Mucosa of descending colon (tissue), 3 donors: ENCODE data around the gene PRKAR1B. TPM values are rescaled to one million over a fixed set of nuclear protein-coding genes. Genes with fewer than 3 reads are reported as not detected.
A peak's percentile ranks its signal among the peaks of the same experiment; 100 is the strongest.

ENCODE experiments used
- ATAC-seq: fragments of 200-7000 bp; cut with Tn5 transposase; one replicate; pipeline ENCODE4 v1.9.1; 2020; ENCODE audit warnings: mild to moderate bottlenecking, moderate library complexity
- DNase-seq, 3 donors: peaks; one replicate each; pipeline ENCODE4 v3.0.0-alpha.2; 2020
- H3K36me3 ChIP-seq: fragments of 200-600 bp; one replicate; pipeline ENCODE4 v1.8.0; 2021; ENCODE audit warnings: low read depth, mild to moderate bottlenecking
- H3K4me1 ChIP-seq: fragments of 200-600 bp; one replicate; pipeline ENCODE4 v1.8.0; 2021; ENCODE audit warnings: low read depth, mild to moderate bottlenecking
- H3K4me3 ChIP-seq: fragments of 200-600 bp; one replicate; pipeline ENCODE4 v1.8.0; 2021; ENCODE audit warnings: mild to moderate bottlenecking
- H3K9me3 ChIP-seq: fragments of 200-600 bp; one replicate; pipeline ENCODE4 v1.8.0; 2021; ENCODE audit warnings: mild to moderate bottlenecking
- intact Hi-C, 2 donors: fragments of 100-400 bp; cut with DNase I in 1 of 2; cut with micrococcal nuclease in 1 of 2; formaldehyde crosslinking; loops; one replicate each; pipeline versions ENCODE4 v1.11.0 to v1.11.1; 2022; cut with DNase I, micrococcal nuclease
- total RNA-seq, 3 donors: library from RNA; stranded (reverse); fragmentation: NEBNext Ultra II Directional in 2 of 3; extraction: Animal tissue kit (Norgen Biotek cat#: 25700) in 2 of 3; gene quantifications; one replicate each; pipeline versions ENCODE4 v1.2.1 to v1.2.4, GENCODE V29; 2021 to 2023
- TF ChIP-seq, protein P1 (sequence below): fragments of 200-600 bp; IDR thresholded peaks from one replicate; pipeline ENCODE4 v1.8.0; 2022; ENCODE audit warnings: antibody characterized with exemption, mild to moderate bottlenecking
- donor health status: DM: no; HTN: no; CAD: no; lungs with moderate emphysema.
- donor health status: DM: no; HTN: no; CAD: no.
- donor health status: DM: no; HTN: yes; CAD: no.

The PRKAR1B gene
- total RNA-seq, 3 donors from 2014 or later: 10.1 to 24.5 (median 24.4) TPM

GRCh38 chr7:516216-516605 is 210.9 kb downstream of the PRKAR1B start:
- ATAC-seq: no peak
- Histone ChIP-seq H3K4me1 (peaks cover 41% of the 10 kb centered on the region), H3K4me3 (no peak overlapping the region), H3K9me3 (no peaks in the 10 kb centered on the region), H3K36me3 (no peaks in the 10 kb centered on the region)
- intact Hi-C loops: no loop called here
- no peak for DNase-seq
- TF ChIP-seq, protein P1, sequence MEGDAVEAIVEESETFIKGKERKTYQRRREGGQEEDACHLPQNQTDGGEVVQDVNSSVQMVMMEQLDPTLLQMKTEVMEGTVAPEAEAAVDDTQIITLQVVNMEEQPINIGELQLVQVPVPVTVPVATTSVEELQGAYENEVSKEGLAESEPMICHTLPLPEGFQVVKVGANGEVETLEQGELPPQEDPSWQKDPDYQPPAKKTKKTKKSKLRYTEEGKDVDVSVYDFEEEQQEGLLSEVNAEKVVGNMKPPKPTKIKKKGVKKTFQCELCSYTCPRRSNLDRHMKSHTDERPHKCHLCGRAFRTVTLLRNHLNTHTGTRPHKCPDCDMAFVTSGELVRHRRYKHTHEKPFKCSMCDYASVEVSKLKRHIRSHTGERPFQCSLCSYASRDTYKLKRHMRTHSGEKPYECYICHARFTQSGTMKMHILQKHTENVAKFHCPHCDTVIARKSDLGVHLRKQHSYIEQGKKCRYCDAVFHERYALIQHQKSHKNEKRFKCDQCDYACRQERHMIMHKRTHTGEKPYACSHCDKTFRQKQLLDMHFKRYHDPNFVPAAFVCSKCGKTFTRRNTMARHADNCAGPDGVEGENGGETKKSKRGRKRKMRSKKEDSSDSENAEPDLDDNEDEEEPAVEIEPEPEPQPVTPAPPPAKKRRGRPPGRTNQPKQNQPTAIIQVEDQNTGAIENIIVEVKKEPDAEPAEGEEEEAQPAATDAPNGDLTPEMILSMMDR: no peak

DNA sequence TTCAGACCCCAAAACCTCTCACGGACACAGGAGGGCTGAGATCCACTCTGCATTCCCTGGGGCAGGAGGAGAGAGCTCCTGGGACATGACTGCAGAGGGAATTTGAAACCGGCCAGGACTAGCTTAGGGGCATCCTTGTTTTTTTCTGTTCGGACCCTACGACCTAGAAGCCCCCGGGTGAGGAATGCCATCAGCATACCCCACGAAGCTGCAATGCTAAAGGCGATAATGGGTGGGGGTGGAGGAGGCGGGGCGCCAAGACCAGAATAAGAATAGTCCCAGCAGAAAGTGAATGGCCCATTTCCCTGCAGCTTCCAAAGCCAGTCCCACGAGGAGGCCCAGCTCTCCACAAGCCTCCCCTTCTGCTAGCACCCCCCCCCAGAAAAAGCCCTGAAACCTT is 211.5 kb downstream of the PRKAR1B start:
- H3K9me3 ChIP-seq: no peaks in the 10 kb centered on the region
- H3K4me1 ChIP-seq: peaks cover 37% of the 10 kb centered on the region
- intact Hi-C loops: no loop called here
- no peak overlapping the region for H3K4me3 ChIP-seq
- no peaks in the 10 kb centered on the region for H3K36me3 ChIP-seq
- TF ChIP-seq, protein P1: no peak
- no peak for ATAC-seq
- DNase-seq: no peak

- Histone ChIP-seq H3K36me3 (no peaks in the 10 kb centered on the region), H3K4me3 (no peak overlapping the region), H3K4me1 (peaks cover 31% of the 10 kb centered on the region), H3K9me3 (no peaks in the 10 kb centered on the region)
- peak in 2 of 3 donors; percentile 84 to 91 for DNase-seq
- intact Hi-C loops: no loop called here
- TF ChIP-seq, protein P1: no peak
- no peak for ATAC-seq
Measured at GRCh38 chr7:514651-515598, 212.2 kb downstream of the PRKAR1B start.

DNA sequence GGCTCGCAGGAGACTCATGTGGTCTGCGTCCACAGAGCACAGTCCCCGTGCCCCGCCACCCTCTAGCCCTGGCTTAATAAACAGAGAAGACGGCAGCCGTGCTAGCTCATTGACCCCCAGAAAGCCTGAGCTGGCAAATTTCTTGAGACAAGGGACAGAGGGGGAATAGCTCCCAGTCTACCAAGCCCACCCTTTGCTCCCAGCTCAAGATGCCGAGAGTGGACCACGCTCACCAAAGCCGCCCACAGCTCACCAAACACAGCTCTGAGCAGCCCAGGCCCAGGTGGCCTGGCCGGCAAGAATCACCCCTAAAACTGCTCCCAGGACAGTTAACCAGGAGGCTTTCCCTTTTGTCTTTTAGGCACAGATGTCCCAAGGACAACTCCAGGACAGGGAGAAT is 212.8 kb downstream of the PRKAR1B start:
- no peaks in the 10 kb centered on the region for H3K36me3 ChIP-seq
- intact Hi-C loops: no loop called here
- no peak for DNase-seq
- H3K4me1 ChIP-seq: peaks cover 31% of the 10 kb centered on the region
- no peak overlapping the region for H3K4me3 ChIP-seq
- TF ChIP-seq, protein P1: no peak
- ATAC-seq: no peak
- H3K9me3 ChIP-seq: no peaks in the 10 kb centered on the region

GRCh38 chr7:513521-514166 is 213.4 kb downstream of the PRKAR1B start:
- intact Hi-C loops: no loop called here
- Histone ChIP-seq H3K4me1 (peaks cover 31% of the 10 kb centered on the region), H3K4me3 (no peak overlapping the region), H3K9me3 (no peaks in the 10 kb centered on the region), H3K36me3 (no peaks in the 10 kb centered on the region)
- TF ChIP-seq, protein P1: no peak
- ATAC-seq (no peak), DNase-seq (peak in 1 of 3 donors; percentile 40)
